WTC11 (cell line): Measurements from ENCODE around the gene NRG2. TPM values are rescaled to one million over a fixed set of nuclear protein-coding genes. Genes with fewer than 3 reads are reported as not detected.

ENCODE experiments used
- ATAC-seq: fragments of 200-7000 bp; cut with Tn5 transposase; 2 replicates; pipeline ENCODE4 v1.10.0; 2021; ENCODE audit warnings: mild to moderate bottlenecking, moderate library complexity
- CTCF ChIA-PET: fragments of 300-600 bp; sonication (Branson Sonifier 250); formaldehyde crosslinking; loops from one replicate; lab custom pipeline; 2021; ENCODE audit warnings: antibody characterized with exemption; lab: Charles Lee
- POLR2A ChIA-PET: fragments of 350-600 bp; sonication (Branson Sonifier 250); formaldehyde crosslinking; loops from one replicate; lab custom pipeline; 2021; ENCODE audit warnings: antibody characterized with exemption; lab: Charles Lee
- DNase-seq: peaks from one replicate; pipeline ENCODE4 v3.0.0; 2021; ENCODE audit warnings: low spot score
- H3K27ac Mint-ChIP-seq: 2 replicates; pipeline ENCODE4 v1.8.0; 2021; ENCODE audit warnings: mixed read lengths
- H3K27me3 Mint-ChIP-seq: 2 replicates; pipeline ENCODE4 v1.8.0; 2021; ENCODE audit warnings: low read depth, mild to moderate bottlenecking, moderate library complexity, mixed read lengths
- H3K36me3 Mint-ChIP-seq: 2 replicates; pipeline ENCODE4 v1.8.0; 2021; ENCODE audit warnings: mixed read lengths
- H3K4me1 Mint-ChIP-seq: 2 replicates; pipeline ENCODE4 v1.8.0; 2022; ENCODE audit warnings: mixed read lengths
- H3K4me3 Mint-ChIP-seq: 2 replicates; pipeline ENCODE4 v1.8.0; 2021; ENCODE audit warnings: mild to moderate bottlenecking, moderate library complexity, mixed read lengths
- H3K9me3 Mint-ChIP-seq: 2 replicates; pipeline ENCODE4 v1.8.0; 2021; ENCODE audit warnings: mixed read lengths
- CREM ChIP-seq: sonication (generic); formaldehyde crosslinking; IDR thresholded peaks from 2 replicates; pipeline ENCODE4 v1.8.1; 2022; ENCODE audit warnings: mild to moderate bottlenecking, missing genetic modification reagents, moderate library complexity
- E2F4 ChIP-seq: sonication (generic); formaldehyde crosslinking; IDR thresholded peaks from 2 replicates; pipeline ENCODE4 v1.8.1; 2022; ENCODE audit warnings: low read depth, mild to moderate bottlenecking, moderate library complexity, missing genetic modification reagents, borderline replicate concordance
- FOXK1 ChIP-seq: sonication (generic); formaldehyde crosslinking; IDR thresholded peaks from 2 replicates; pipeline ENCODE4 v1.8.0; 2022; ENCODE audit warnings: mild to moderate bottlenecking, moderate library complexity, missing genetic modification reagents
- GRHL2 ChIP-seq: fragments of 250-450 bp; sonication (Bioruptor Pico); IDR thresholded peaks from 2 replicates; pipeline ENCODE4 v1.8.0; 2022; ENCODE audit warnings: mild to moderate bottlenecking, moderate library complexity; ENCODE audit not compliant: insufficient replicate concordance, severe bottlenecking
- GTF2I ChIP-seq: fragments of 250-450 bp; sonication (Bioruptor Pico); conservative IDR thresholded peaks from 2 replicates; pipeline ENCODE4 v1.4.0; 2021; ENCODE audit warnings: mild to moderate bottlenecking
- IRF2 ChIP-seq: sonication (generic); formaldehyde crosslinking; IDR thresholded peaks from 2 replicates; pipeline ENCODE4 v1.8.0; 2022; ENCODE audit warnings: low read depth, missing genetic modification reagents, borderline replicate concordance
- NFE2L1 ChIP-seq: sonication (generic); formaldehyde crosslinking; IDR thresholded peaks from 2 replicates; pipeline ENCODE4 v1.8.1; 2023; ENCODE audit warnings: missing genetic modification reagents
- RORB ChIP-seq: fragments of 250-450 bp; sonication (Bioruptor Pico); IDR thresholded peaks from 2 replicates; pipeline ENCODE4 v1.9.0; 2021; ENCODE audit warnings: mild to moderate bottlenecking
- TEAD4 ChIP-seq: sonication (generic); formaldehyde crosslinking; IDR thresholded peaks from 2 replicates; pipeline ENCODE4 v1.8.0; 2022; ENCODE audit warnings: mild to moderate bottlenecking, missing genetic modification reagents
- USF1 ChIP-seq: sonication (generic); formaldehyde crosslinking; IDR thresholded peaks from 2 replicates; pipeline ENCODE4 v1.8.0; 2022; ENCODE audit warnings: mild to moderate bottlenecking, missing genetic modification reagents
- ZBTB21 ChIP-seq: sonication (generic); formaldehyde crosslinking; IDR thresholded peaks from 2 replicates; pipeline ENCODE4 v1.8.1; 2023; ENCODE audit warnings: mild to moderate bottlenecking, missing genetic modification reagents, borderline replicate concordance
- ZMAT4 ChIP-seq: fragments of 250-450 bp; sonication (Bioruptor Pico); IDR thresholded peaks from 2 replicates; pipeline ENCODE4 v1.9.0; 2021; ENCODE audit warnings: mild to moderate bottlenecking
- ZNF138 ChIP-seq: sonication (generic); formaldehyde crosslinking; conservative IDR thresholded peaks from 2 replicates; pipeline ENCODE4 v1.8.1; 2022; ENCODE audit warnings: mild to moderate bottlenecking, moderate library complexity, missing genetic modification reagents
- ZNF263 ChIP-seq: sonication (generic); formaldehyde crosslinking; IDR thresholded peaks from 2 replicates; pipeline ENCODE4 v1.8.1; 2022; ENCODE audit warnings: low read depth, mild to moderate bottlenecking, moderate library complexity, missing genetic modification reagents
- ZNF281 ChIP-seq: sonication (generic); formaldehyde crosslinking; IDR thresholded peaks from 2 replicates; pipeline ENCODE4 v1.8.0; 2023; ENCODE audit warnings: mild to moderate bottlenecking, missing genetic modification reagents
- ZNF317 ChIP-seq: sonication (generic); formaldehyde crosslinking; IDR thresholded peaks from 2 replicates; pipeline ENCODE4 v1.8.1; 2023; ENCODE audit warnings: low read depth, mild to moderate bottlenecking, moderate library complexity, missing genetic modification reagents, borderline replicate concordance
- total RNA-seq: library from RNA; stranded (reverse); gene quantifications from 3 replicates; pipeline ENCODE4 v1.2.3, GENCODE V29; 2021
- TF ChIP-seq, protein P1 (sequence below): sonication (generic); formaldehyde crosslinking; IDR thresholded peaks from 2 replicates; pipeline ENCODE4 v1.8.0; 2022; ENCODE audit warnings: mild to moderate bottlenecking, missing genetic modification reagents
- TF ChIP-seq, protein P2 (sequence below): sonication (generic); formaldehyde crosslinking; IDR thresholded peaks from 2 replicates; pipeline ENCODE4 v1.8.0; 2022; ENCODE audit warnings: mild to moderate bottlenecking, missing genetic modification reagents
- TF ChIP-seq, protein P3 (sequence below): sonication (generic); formaldehyde crosslinking; IDR thresholded peaks from 2 replicates; pipeline ENCODE4 v1.8.1; 2022; ENCODE audit warnings: missing genetic modification reagents, borderline replicate concordance
- TF ChIP-seq, protein P4 (sequence below): fragments of 250-450 bp; sonication (Bioruptor Pico); conservative IDR thresholded peaks from 2 replicates; pipeline ENCODE4 v1.9.0; 2021; ENCODE audit warnings: mild to moderate bottlenecking

The NRG2 gene
- total RNA-seq, 1 experiment from 2014 or later = 0.44 TPM

GRCh38 chr5:139962445-139962844 lies 80.7 kb downstream of the NRG2 start:
- DNase-seq (no peak), ATAC-seq (no peak)
- Mint-ChIP-seq H3K9me3 (no peaks in the 10 kb centered on the region), H3K4me1 (no peaks in the 10 kb centered on the region), H3K27ac (no peak overlapping the region), H3K27me3 (no peaks in the 10 kb centered on the region; the same call in 1 of the 2 replicates), H3K4me3 (no peak overlapping the region), H3K36me3 (no peaks in the 10 kb centered on the region)
- TF ChIP-seq CREM (no peak), TEAD4 (CRISPR knock-in tag) (no peak), GTF2I (no peak), E2F4 (no peak), USF1 (CRISPR knock-in tag) (no peak), ZNF317 (CRISPR knock-in tag) (no peak), ZMAT4 (CRISPR knock-in tag) (no peak), FOXK1 (CRISPR knock-in tag) (no peak), ZBTB21 (CRISPR knock-in tag) (no peak), NFE2L1 (CRISPR knock-in tag) (no peak), RORB (CRISPR knock-in tag) (no peak), GRHL2 (CRISPR knock-in tag) (no peak), ZNF281 (CRISPR knock-in tag) (no peak), ZNF138 (CRISPR knock-in tag) (no peak), ZNF263 (CRISPR knock-in tag) (no peak), IRF2 (CRISPR knock-in tag) (no peak)
- TF ChIP-seq, protein P1, sequence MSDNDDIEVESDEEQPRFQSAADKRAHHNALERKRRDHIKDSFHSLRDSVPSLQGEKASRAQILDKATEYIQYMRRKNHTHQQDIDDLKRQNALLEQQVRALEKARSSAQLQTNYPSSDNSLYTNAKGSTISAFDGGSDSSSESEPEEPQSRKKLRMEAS (CRISPR knock-in tag) = no peak
- TF ChIP-seq, protein P2, sequence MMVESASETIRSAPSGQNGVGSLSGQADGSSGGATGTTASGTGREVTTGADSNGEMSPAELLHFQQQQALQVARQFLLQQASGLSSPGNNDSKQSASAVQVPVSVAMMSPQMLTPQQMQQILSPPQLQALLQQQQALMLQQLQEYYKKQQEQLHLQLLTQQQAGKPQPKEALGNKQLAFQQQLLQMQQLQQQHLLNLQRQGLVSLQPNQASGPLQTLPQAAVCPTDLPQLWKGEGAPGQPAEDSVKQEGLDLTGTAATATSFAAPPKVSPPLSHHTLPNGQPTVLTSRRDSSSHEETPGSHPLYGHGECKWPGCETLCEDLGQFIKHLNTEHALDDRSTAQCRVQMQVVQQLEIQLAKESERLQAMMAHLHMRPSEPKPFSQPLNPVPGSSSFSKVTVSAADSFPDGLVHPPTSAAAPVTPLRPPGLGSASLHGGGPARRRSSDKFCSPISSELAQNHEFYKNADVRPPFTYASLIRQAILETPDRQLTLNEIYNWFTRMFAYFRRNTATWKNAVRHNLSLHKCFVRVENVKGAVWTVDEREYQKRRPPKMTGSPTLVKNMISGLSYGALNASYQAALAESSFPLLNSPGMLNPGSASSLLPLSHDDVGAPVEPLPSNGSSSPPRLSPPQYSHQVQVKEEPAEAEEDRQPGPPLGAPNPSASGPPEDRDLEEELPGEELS = no peak
- TF ChIP-seq, protein P3, sequence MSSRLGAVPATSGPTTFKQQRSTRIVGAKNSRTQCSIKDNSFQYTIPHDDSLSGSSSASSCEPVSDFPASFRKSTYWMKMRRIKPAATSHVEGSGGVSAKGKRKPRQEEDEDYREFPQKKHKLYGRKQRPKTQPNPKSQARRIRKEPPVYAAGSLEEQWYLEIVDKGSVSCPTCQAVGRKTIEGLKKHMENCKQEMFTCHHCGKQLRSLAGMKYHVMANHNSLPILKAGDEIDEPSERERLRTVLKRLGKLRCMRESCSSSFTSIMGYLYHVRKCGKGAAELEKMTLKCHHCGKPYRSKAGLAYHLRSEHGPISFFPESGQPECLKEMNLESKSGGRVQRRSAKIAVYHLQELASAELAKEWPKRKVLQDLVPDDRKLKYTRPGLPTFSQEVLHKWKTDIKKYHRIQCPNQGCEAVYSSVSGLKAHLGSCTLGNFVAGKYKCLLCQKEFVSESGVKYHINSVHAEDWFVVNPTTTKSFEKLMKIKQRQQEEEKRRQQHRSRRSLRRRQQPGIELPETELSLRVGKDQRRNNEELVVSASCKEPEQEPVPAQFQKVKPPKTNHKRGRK (CRISPR knock-in tag) = no peak
- TF ChIP-seq, protein P4, sequence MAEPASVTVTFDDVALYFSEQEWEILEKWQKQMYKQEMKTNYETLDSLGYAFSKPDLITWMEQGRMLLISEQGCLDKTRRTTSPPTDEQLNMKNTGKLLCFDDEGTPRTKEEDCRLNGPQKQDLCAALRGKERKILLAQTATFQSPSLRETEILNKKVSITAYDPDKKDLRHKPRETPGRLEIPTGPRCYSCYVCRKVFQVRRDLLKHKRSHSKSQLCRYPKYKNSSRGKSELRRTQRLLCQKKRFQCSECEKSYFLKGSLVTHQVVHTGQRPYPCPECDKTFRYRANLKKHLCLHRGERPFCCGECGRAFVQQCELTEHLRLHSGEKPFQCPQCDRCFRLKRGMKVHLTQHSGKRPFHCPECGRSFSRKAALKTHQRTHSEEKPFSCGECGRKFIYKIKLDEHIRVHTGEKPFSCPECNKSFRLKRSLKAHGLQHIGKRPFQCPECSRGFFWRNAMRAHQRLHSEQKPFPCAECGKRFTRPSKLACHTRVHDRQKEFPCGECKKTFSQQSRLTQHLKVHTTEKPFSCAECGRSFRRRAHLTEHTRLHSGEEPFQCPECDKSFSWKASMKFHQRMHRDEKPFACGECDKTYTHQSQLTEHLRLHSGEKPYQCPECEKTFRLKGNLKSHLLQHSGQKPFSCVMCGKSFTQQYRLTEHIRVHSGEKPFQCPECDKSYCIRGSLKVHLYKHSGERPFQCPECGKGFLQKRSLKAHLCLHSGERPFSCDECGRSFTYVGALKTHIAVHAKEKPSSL (CRISPR knock-in tag) = no peak
- ChIA-PET CTCF (interaction anchor here (1.5 kb wide), 1 partner anchor 175 kb away, joined by 3 read pairs; no protein-coding TSS in a partner anchor), POLR2A (no interaction called here)
